ENCODE data around the gene SMO. TPM values are rescaled to one million over a fixed set of nuclear protein-coding genes. Genes with fewer than 3 reads are reported as not detected.

Gene SMO
- polyA plus RNA-seq, 3 donors, result 0.07 TPM; not detected in 2

GRCh38 chr7:129231666-129232065, 43.2 kb downstream of the SMO start:
- peaks cover 37% of the 10 kb centered on the region for H4K20me1 ChIP-seq (ENCODE audit: insufficient read depth, low read length)
- peaks cover 48% of the 10 kb centered on the region for H3K79me2 ChIP-seq (ENCODE audit: insufficient read depth, low read length)
- no peaks in the 10 kb centered on the region for H3K9me3 ChIP-seq (replicated peaks in 1 of 2; ENCODE audit: control insufficient read depth in 1 of 2, insufficient read depth in 1 of 2, low read length in 2 of 2)
- H3K9me3 Mint-ChIP-seq, result no peaks in the 10 kb centered on the region
- intact Hi-C loops (cut with micrococcal nuclease), result no loop called here
- DNase-seq, result no peak
- H3K36me3 Mint-ChIP-seq, result peaks cover 18 to 31% of the 10 kb centered on the region in 2 donors
- no peak for TF ChIP-seq CTCF (IDR thresholded peaks at IDR 0.05)
- H3K4me1 Mint-ChIP-seq, result peaks cover 7% of the 10 kb centered on the region
- no peak overlapping the region for H3K9ac ChIP-seq (ENCODE audit: insufficient read depth, low read length, poor library complexity, severe bottlenecking)
- no peak overlapping the region for H3K27ac ChIP-seq (ENCODE audit: low read depth in 1 of 2, low read length in 2 of 2)
- H3K4me3 ChIP-seq (replicated peaks in 1 of 3; ENCODE audit: low read depth in 2 of 3, low read length in 3 of 3), result no peak overlapping the region
- H3K4me1 ChIP-seq (ENCODE audit: control insufficient read depth in 1 of 2, insufficient read depth in 2 of 2, low read length in 2 of 2), result peaks cover 2 to 5% of the 10 kb centered on the region in 2 donors
- WGBS (ENCODE audit: insufficient coverage), result no CpG with 5 or more reads among the region's 5 CpGs
- no peaks in the 10 kb centered on the region for H3K36me3 ChIP-seq (replicated peaks in 1 of 2; ENCODE audit: control insufficient read depth in 1 of 2, insufficient read depth in 2 of 2, low read length in 2 of 2)
- no peak overlapping the region for H3K4me2 ChIP-seq (replicated peaks; ENCODE audit: extremely low read depth, low read length, poor library complexity, severe bottlenecking)
- no peaks in the 10 kb centered on the region for H3K27me3 Mint-ChIP-seq (ENCODE audit: low read depth in 3 of 3)
- no peak overlapping the region for H3K27ac Mint-ChIP-seq
- no peak overlapping the region for H2AFZ ChIP-seq (ENCODE audit: insufficient read depth, low read depth, low read length, poor library complexity, severe bottlenecking)
- no peaks in the 10 kb centered on the region for H3K27me3 ChIP-seq (ENCODE audit: control insufficient read depth in 2 of 2, insufficient read depth in 2 of 2, low read length in 2 of 2)
- no peak overlapping the region for H3K4me3 Mint-ChIP-seq

GRCh38 chr7:129238546-129238945, 50.1 kb downstream of the SMO start:
- Histone ChIP-seq H3K4me3 (replicated peaks in 1 of 3; ENCODE audit: low read depth in 2 of 3, low read length in 3 of 3) (no peak overlapping the region), H3K27me3 (ENCODE audit: control insufficient read depth in 2 of 2, insufficient read depth in 2 of 2, low read length in 2 of 2) (no peaks in the 10 kb centered on the region), H2AFZ (ENCODE audit: insufficient read depth, low read depth, low read length, poor library complexity, severe bottlenecking) (no peak overlapping the region), H3K79me2 (ENCODE audit: insufficient read depth, low read length) (peaks cover 3% of the 10 kb centered on the region), H3K9ac (ENCODE audit: insufficient read depth, low read length, poor library complexity, severe bottlenecking) (no peak overlapping the region), H4K20me1 (ENCODE audit: insufficient read depth, low read length) (peaks cover 24% of the 10 kb centered on the region), H3K4me2 (replicated peaks; ENCODE audit: extremely low read depth, low read length, poor library complexity, severe bottlenecking) (no peak overlapping the region), H3K27ac (ENCODE audit: low read depth in 1 of 2, low read length in 2 of 2) (peak overlapping the region; percentile 0 to 12), H3K9me3 (replicated peaks in 1 of 2; ENCODE audit: control insufficient read depth in 1 of 2, insufficient read depth in 1 of 2, low read length in 2 of 2) (no peaks in the 10 kb centered on the region), H3K4me1 (ENCODE audit: control insufficient read depth in 1 of 2, insufficient read depth in 2 of 2, low read length in 2 of 2) (peaks cover 6 to 10% of the 10 kb centered on the region in 2 donors), H3K36me3 (replicated peaks in 1 of 2; ENCODE audit: control insufficient read depth in 1 of 2, insufficient read depth in 2 of 2, low read length in 2 of 2) (peaks cover 0 to 5% of the 10 kb centered on the region in 2 donors)
- Mint-ChIP-seq H3K4me1 (peaks cover 6% of the 10 kb centered on the region), H3K27ac (peak overlapping the region in 3 of 7 donors; percentile 44 to 84 (median 53)), H3K27me3 (ENCODE audit: low read depth in 3 of 3) (peaks cover 0 to under 1% (median 0%) of the 10 kb centered on the region in 3 donors), H3K9me3 (no peaks in the 10 kb centered on the region), H3K4me3 (no peak overlapping the region), H3K36me3 (peaks cover 17 to 21% of the 10 kb centered on the region in 2 donors)
- 52% methylated on average over 5 of the region's 8 CpGs for WGBS (ENCODE audit: insufficient coverage)
- no peak for DNase-seq
- intact Hi-C loops (cut with micrococcal nuclease), result no loop called here
- TF ChIP-seq CTCF (IDR thresholded peaks at IDR 0.05), result no peak
